Activated CD8-positive, alpha-beta T cell treated with anti-CD3 and anti-CD28 coated beads for 36 hours (primary cell): Measurements from ENCODE around the gene SLC19A1. TPM values are rescaled to one million over a fixed set of nuclear protein-coding genes. Genes with fewer than 3 reads are reported as not detected.

Source experiments
- ATAC-seq: fragments of 200-7000 bp; cut with Tn5 transposase; one replicate; pipeline ENCODE4 v1.10.0; 2021; ENCODE audit warnings: mild to moderate bottlenecking, moderate library complexity
- CTCF ChIA-PET: fragments of 350-600 bp; sonication (Branson Sonifier 250); formaldehyde crosslinking; loops from one replicate; lab custom pipeline; 2021; ENCODE audit warnings: antibody characterized with exemption; lab: Charles Lee
- POLR2A ChIA-PET: fragments of 350-600 bp; sonication (Branson Sonifier 250); formaldehyde crosslinking; loops from one replicate; lab custom pipeline; 2021; ENCODE audit warnings: antibody characterized with exemption; lab: Charles Lee
- DNase-seq: peaks from one replicate; pipeline ENCODE4 v3.0.0-alpha.2; 2020
- H3K27ac Mint-ChIP-seq: one replicate; pipeline ENCODE4 v1.8.0; 2021; ENCODE audit warnings: mild to moderate bottlenecking, mixed read lengths
- H3K27me3 Mint-ChIP-seq: one replicate; pipeline ENCODE4 v1.8.0; 2021; ENCODE audit warnings: mixed read lengths
- H3K36me3 Mint-ChIP-seq: one replicate; pipeline ENCODE4 v1.8.0; 2021; ENCODE audit warnings: low read depth, mixed read lengths
- H3K4me1 Mint-ChIP-seq: one replicate; pipeline ENCODE4 v1.8.0; 2021; ENCODE audit warnings: low read depth, mixed read lengths
- H3K4me3 Mint-ChIP-seq: one replicate; pipeline ENCODE4 v1.8.0; 2021; ENCODE audit warnings: mild to moderate bottlenecking, moderate library complexity, mixed read lengths
- H3K9me3 Mint-ChIP-seq: one replicate; pipeline ENCODE4 v1.8.0; 2021; ENCODE audit warnings: mixed read lengths
- CTCF ChIP-seq: fragments of 200-600 bp; IDR thresholded peaks from one replicate; pipeline ENCODE4 v1.8.0; 2022; ENCODE audit warnings: antibody characterized with exemption, mild to moderate bottlenecking
- intact Hi-C: fragments of 100-400 bp; cut with micrococcal nuclease; formaldehyde crosslinking; loops from one replicate; pipeline ENCODE4 v1.10.0; 2022
- total RNA-seq, 2 experiments: library from RNA; stranded (reverse); gene quantifications; one replicate each; pipeline ENCODE4 v1.2.3, GENCODE V29; 2021

Gene SLC19A1
- total RNA-seq, 2 experiments from 2014 or later: 40.1 to 46.1 TPM

GRCh38 chr21:45525153-45525909, 16.9 kb downstream of the SLC19A1 start:
- DNase-seq (no peak), ATAC-seq (no peak)
- Mint-ChIP-seq H3K27ac (no peak overlapping the region), H3K27me3 (no peaks in the 10 kb centered on the region), H3K36me3 (peaks cover 47% of the 10 kb centered on the region), H3K4me3 (no peak overlapping the region), H3K4me1 (no peaks in the 10 kb centered on the region), H3K9me3 (peaks cover 12% of the 10 kb centered on the region)
- CTCF ChIA-PET: no interaction called here
- POLR2A ChIA-PET: interaction anchor here (0.6 to 1.4 kb wide), 2 partner anchors 15 to 33 kb away, joined by 3 to 4 read pairs; no protein-coding TSS in a partner anchor
- intact Hi-C loops: no loop called here
- TF ChIP-seq CTCF: no peak

- peaks cover 18% of the 10 kb centered on the region for H3K9me3 Mint-ChIP-seq
- H3K36me3 Mint-ChIP-seq: peaks cover 53% of the 10 kb centered on the region
- ATAC-seq (no peak), DNase-seq (no peak)
- H3K27me3 Mint-ChIP-seq: no peaks in the 10 kb centered on the region
- intact Hi-C loops: no loop called here
- no peak overlapping the region for H3K27ac Mint-ChIP-seq
- ChIA-PET CTCF (no interaction called here), POLR2A (interaction anchor here (1.4 kb wide), 1 partner anchor 15 kb away, joined by 4 read pairs; no protein-coding TSS in a partner anchor)
- no peaks in the 10 kb centered on the region for H3K4me1 Mint-ChIP-seq
- TF ChIP-seq CTCF: no peak
- H3K4me3 Mint-ChIP-seq: no peak overlapping the region
Observed at GRCh38 chr21:45524756-45525152, 17.5 kb downstream of the SLC19A1 start.

GRCh38 chr21:45523411-45524101, 18.7 kb downstream of the SLC19A1 start:
- DNase-seq (no peak), ATAC-seq (no peak)
- CTCF ChIA-PET: no interaction called here
- Mint-ChIP-seq H3K36me3 (peaks cover 65% of the 10 kb centered on the region), H3K27ac (no peak overlapping the region), H3K27me3 (no peaks in the 10 kb centered on the region), H3K4me1 (peaks cover 2% of the 10 kb centered on the region), H3K4me3 (no peak overlapping the region), H3K9me3 (peaks cover 28% of the 10 kb centered on the region)
- POLR2A ChIA-PET: interaction anchor here (1.0 kb wide), 1 partner anchor 14 kb away, joined by 3 read pairs; no protein-coding TSS in a partner anchor
- intact Hi-C loops: no loop called here
- TF ChIP-seq CTCF: no peak

- CTCF ChIA-PET: no interaction called here
- POLR2A ChIA-PET: interaction anchor here (1.0 kb wide), 1 partner anchor 15 kb away, joined by 3 read pairs; no protein-coding TSS in a partner anchor
- DNase-seq (no peak), ATAC-seq (no peak)
- peaks cover 8% of the 10 kb centered on the region for H3K4me1 Mint-ChIP-seq
- no peak overlapping the region for H3K4me3 Mint-ChIP-seq
- peaks cover 34% of the 10 kb centered on the region for H3K9me3 Mint-ChIP-seq
- no peaks in the 10 kb centered on the region for H3K27me3 Mint-ChIP-seq
- intact Hi-C loops: no loop called here
- TF ChIP-seq CTCF: no peak
- H3K27ac Mint-ChIP-seq: no peak overlapping the region
- peaks cover 68% of the 10 kb centered on the region for H3K36me3 Mint-ChIP-seq
Observed at GRCh38 chr21:45522986-45523385, 19.3 kb downstream of the SLC19A1 start.

GRCh38 chr21:45522381-45522780, 19.9 kb downstream of the SLC19A1 start:
- Mint-ChIP-seq H3K27me3 (no peaks in the 10 kb centered on the region), H3K36me3 (peaks cover 70% of the 10 kb centered on the region), H3K27ac (no peak overlapping the region), H3K4me3 (no peak overlapping the region), H3K4me1 (peaks cover 13% of the 10 kb centered on the region), H3K9me3 (peaks cover 36% of the 10 kb centered on the region)
- ChIA-PET CTCF (no interaction called here), POLR2A (interaction anchor here (1.0 to 1.3 kb wide), 3 partner anchors 10 to 18 kb away, joined by 3 to 6 read pairs (median 3); no protein-coding TSS in a partner anchor)
- ATAC-seq: no peak
- no peak for TF ChIP-seq CTCF
- intact Hi-C loops: no loop called here
- DNase-seq: no peak
